H9 (cell line): ENCODE measurements around the gene PDE7B. TPM values are rescaled to one million over a fixed set of nuclear protein-coding genes. Genes with fewer than 3 reads are reported as not detected.

Source experiments
- DNase-seq: peaks from one replicate; pipeline ENCODE4 v3.0.0-alpha.2; 2017
- H2AFZ ChIP-seq: one replicate; pipeline ENCODE4 v1.6.1; 2013; ENCODE audit warnings: mild to moderate bottlenecking, low read length, control low read depth, moderate library complexity
- H2AK5ac ChIP-seq: 2 replicates; pipeline ENCODE4 v1.6.1; 2013; ENCODE audit warnings: low read length, control low read depth, mixed read lengths; ENCODE audit not compliant: insufficient read length
- H2BK120ac ChIP-seq: one replicate; pipeline ENCODE4 v1.6.1; 2013; ENCODE audit warnings: low read depth, mild to moderate bottlenecking, low read length, control low read depth, inconsistent platforms; ENCODE audit not compliant: poor library complexity, severe bottlenecking
- H2BK12ac ChIP-seq: 2 replicates; pipeline ENCODE4 v1.6.1; 2013; ENCODE audit warnings: low read length, control low read depth, mixed read lengths, low read depth; ENCODE audit not compliant: insufficient read length
- H2BK15ac ChIP-seq: 2 replicates; pipeline ENCODE4 v1.6.1; 2013; ENCODE audit warnings: low read depth, low read length, control low read depth
- H2BK20ac ChIP-seq: one replicate; pipeline ENCODE4 v1.6.1; 2013; ENCODE audit warnings: low read depth, mild to moderate bottlenecking, low read length, control low read depth, inconsistent platforms; ENCODE audit not compliant: poor library complexity, severe bottlenecking
- H2BK5ac ChIP-seq: 2 replicates; pipeline ENCODE4 v1.6.1; 2013; ENCODE audit warnings: low read length, control low read depth, mixed read lengths; ENCODE audit not compliant: insufficient read length
- H3K14ac ChIP-seq: 2 replicates; pipeline ENCODE4 v1.6.1; 2013; ENCODE audit warnings: low read length, control low read depth; ENCODE audit not compliant: insufficient read depth
- H3K18ac ChIP-seq: 2 replicates; pipeline ENCODE4 v1.6.1; 2013; ENCODE audit warnings: low read depth, mild to moderate bottlenecking, mixed read lengths, low read length, control low read depth; ENCODE audit not compliant: insufficient read length
- H3K23ac ChIP-seq: 2 replicates; pipeline ENCODE4 v1.6.1; 2013; ENCODE audit warnings: low read length, control low read depth, mixed read lengths, low read depth; ENCODE audit not compliant: insufficient read length
- H3K23me2 ChIP-seq: 2 replicates; pipeline ENCODE4 v1.6.1; 2013; ENCODE audit warnings: low read depth, mild to moderate bottlenecking, mixed read lengths, low read length, control low read depth; ENCODE audit not compliant: insufficient read length, poor library complexity, severe bottlenecking
- H3K27ac ChIP-seq: 2 replicates; pipeline ENCODE4 v1.5.1; 2013; ENCODE audit warnings: low read length, control low read depth, mixed read lengths, low read depth; ENCODE audit not compliant: insufficient read length
- H3K27me3 ChIP-seq: 2 replicates; pipeline ENCODE4 v1.6.1; 2013; ENCODE audit warnings: low read length, control low read depth, inconsistent platforms; ENCODE audit not compliant: insufficient read depth
- H3K4ac ChIP-seq: 2 replicates; pipeline ENCODE4 v1.6.1; 2013; ENCODE audit warnings: low read depth, mild to moderate bottlenecking, control low read depth, inconsistent platforms, low read length, moderate library complexity
- H3K4me1 ChIP-seq: 2 replicates; pipeline ENCODE4 v1.6.1; 2013; ENCODE audit warnings: low read length, control low read depth, inconsistent platforms; ENCODE audit not compliant: insufficient read depth
- H3K4me2 ChIP-seq: 2 replicates; pipeline ENCODE4 v1.6.1; 2013; ENCODE audit warnings: low read length, control low read depth, mixed read lengths; ENCODE audit not compliant: insufficient read length, insufficient read depth
- H3K56ac ChIP-seq: 2 replicates; pipeline ENCODE4 v1.6.1; 2013; ENCODE audit warnings: low read depth, mild to moderate bottlenecking, mixed read lengths, low read length, control low read depth; ENCODE audit not compliant: insufficient read length
- H3K79me1 ChIP-seq: 2 replicates; pipeline ENCODE4 v1.6.1; 2013; ENCODE audit warnings: low read depth, mild to moderate bottlenecking, moderate library complexity, low read length, control low read depth, inconsistent platforms; ENCODE audit not compliant: insufficient read depth, poor library complexity, severe bottlenecking
- H3K79me2 ChIP-seq: 2 replicates; pipeline ENCODE4 v1.6.1; 2013; ENCODE audit warnings: low read length, control low read depth, inconsistent platforms; ENCODE audit not compliant: insufficient read depth
- H3K9ac ChIP-seq: 2 replicates; pipeline ENCODE4 v1.6.1; 2013; ENCODE audit warnings: low read length, control low read depth, mixed read lengths; ENCODE audit not compliant: insufficient read length; ENCODE audit errors: extremely low read depth
- H3K9me3 ChIP-seq: one replicate; pipeline ENCODE4 v1.6.1; 2013; ENCODE audit warnings: low read depth, low read length, inconsistent platforms; ENCODE audit not compliant: control insufficient read depth
- H3T11ph ChIP-seq: one replicate; pipeline ENCODE4 v1.6.1; 2013; ENCODE audit warnings: mild to moderate bottlenecking, low read length, control low read depth, inconsistent platforms
- H4K20me1 ChIP-seq: one replicate; pipeline ENCODE4 v1.6.1; 2013; ENCODE audit not compliant: control insufficient read depth, insufficient read length, insufficient read depth
- H4K5ac ChIP-seq: 2 replicates; pipeline ENCODE4 v1.6.1; 2013; ENCODE audit warnings: low read depth, mild to moderate bottlenecking, mixed read lengths, low read length, control low read depth; ENCODE audit not compliant: insufficient read length
- H4K8ac ChIP-seq: replicated peaks from 2 replicates; pipeline ENCODE4 v1.6.1; 2013; ENCODE audit warnings: low read length, control low read depth, mixed read lengths, low read depth; ENCODE audit not compliant: insufficient read length
- H4K91ac ChIP-seq: 2 replicates; pipeline ENCODE4 v1.6.1; 2013; ENCODE audit warnings: low read depth, mild to moderate bottlenecking, moderate library complexity, mixed read lengths, low read length, control low read depth; ENCODE audit not compliant: insufficient read length
- H3K27ac Mint-ChIP-seq, 3 experiments: 2 replicates in 2 of 3; 3 replicates in 1 of 3; pipeline ENCODE4 v1.8.0; 2020 to 2021; ENCODE audit warnings: mixed read lengths in 3 of 3, mild to moderate bottlenecking in 1 of 3, moderate library complexity in 1 of 3
- H3K27me3 Mint-ChIP-seq: 2 replicates; pipeline ENCODE4 v1.8.0; 2021; ENCODE audit warnings: low read depth, mild to moderate bottlenecking, moderate library complexity, mixed read lengths
- H3K36me3 Mint-ChIP-seq, 3 experiments: 2 replicates in 2 of 3; 3 replicates in 1 of 3; pipeline ENCODE4 v1.8.0; 2020 to 2021; ENCODE audit warnings: low read depth in 3 of 3, mixed read lengths in 3 of 3; ENCODE audit not compliant: insufficient read depth in 1 of 3
- H3K4me1 Mint-ChIP-seq, 2 experiments: 2 replicates each; pipeline ENCODE4 v1.8.0; 2020; ENCODE audit warnings: mixed read lengths in 2 of 2
- H3K4me3 Mint-ChIP-seq, 2 experiments: 2 replicates in 1 of 2; 3 replicates in 1 of 2; pipeline ENCODE4 v1.8.0; 2020 to 2021; ENCODE audit warnings: mild to moderate bottlenecking in 2 of 2, mixed read lengths in 2 of 2, moderate library complexity in 1 of 2
- H3K9me3 Mint-ChIP-seq, 2 experiments: 2 replicates in 1 of 2; 3 replicates in 1 of 2; pipeline ENCODE4 v1.8.0; 2020; ENCODE audit warnings: mild to moderate bottlenecking in 2 of 2, mixed read lengths in 2 of 2, moderate library complexity in 1 of 2
- WGBS: extraction: QIAGEN DNeasy Blood & Tissue Kit; methylation state at CpG from one replicate; pipeline ENCODE4 v1.1.7; 2013; ENCODE audit warnings: missing lambda C conversion rate, low lambda C conversion rate, mixed read lengths; ENCODE audit not compliant: insufficient read length; ENCODE audit errors: extremely low coverage; 5-methylcytosine and 5-hydroxymethylcytosine counted together
- total RNA-seq: library from RNA; stranded (reverse); gene quantifications from 2 replicates; pipeline ENCODE4 v1.2.1, GENCODE V29; 2021
- TF ChIP-seq, protein P1 (sequence below): fragments of 200-600 bp; sonication (generic); conservative IDR thresholded peaks from 3 replicates; pipeline ENCODE4 v1.8.0; 2021; ENCODE audit warnings: antibody characterized with exemption, mild to moderate bottlenecking

The PDE7B gene
- total RNA-seq, 1 experiment from 2014 or later = not detected

DNA sequence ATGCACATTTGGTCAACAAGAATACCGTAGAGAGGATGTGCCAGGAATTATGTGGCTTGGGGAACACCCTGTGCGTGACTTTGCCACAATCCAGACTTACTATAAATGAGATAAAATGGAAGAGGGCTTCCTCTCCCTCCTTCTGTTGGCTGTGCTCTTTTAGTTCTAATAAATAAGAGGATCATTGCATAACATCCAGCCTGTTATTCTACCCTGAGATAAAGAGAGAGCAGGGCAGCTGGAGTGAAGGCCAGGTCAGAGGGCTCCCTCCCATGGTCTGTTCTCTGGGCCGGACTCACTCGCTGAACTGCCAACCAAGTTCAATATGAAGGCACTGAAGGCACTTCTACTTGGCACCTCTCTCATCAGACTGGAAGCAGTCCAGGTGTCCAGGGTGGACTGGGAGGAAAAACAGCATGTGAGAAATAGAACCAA, 306.9 kb downstream of the PDE7B start:
- Histone ChIP-seq H4K91ac (no peak overlapping the region), H3K23me2 (no peaks in the 10 kb centered on the region), H4K20me1 (no peaks in the 10 kb centered on the region), H3K18ac (no peak overlapping the region), H3K23ac (no peak overlapping the region), H3T11ph (no peak overlapping the region), H2BK15ac (no peak overlapping the region), H3K27ac (no peak overlapping the region), H2AFZ (no peak overlapping the region), H3K4ac (no peak overlapping the region), H2BK120ac (no peak overlapping the region), H3K56ac (no peak overlapping the region), H3K79me2 (no peaks in the 10 kb centered on the region), H3K9me3 (no peaks in the 10 kb centered on the region), H4K5ac (no peak overlapping the region), H2BK20ac (no peak overlapping the region), H2BK5ac (no peak overlapping the region), H4K8ac (no peak overlapping the region), H3K79me1 (no peaks in the 10 kb centered on the region), H3K14ac (no peak overlapping the region), H3K4me1 (no peaks in the 10 kb centered on the region), H3K9ac (no peak overlapping the region), H3K27me3 (no peaks in the 10 kb centered on the region), H3K4me2 (no peak overlapping the region), H2BK12ac (no peak overlapping the region), H2AK5ac (no peak overlapping the region)
- H3K4me3 Mint-ChIP-seq = no peak overlapping the region
- H3K27me3 Mint-ChIP-seq = no peaks in the 10 kb centered on the region
- TF ChIP-seq, protein P1, sequence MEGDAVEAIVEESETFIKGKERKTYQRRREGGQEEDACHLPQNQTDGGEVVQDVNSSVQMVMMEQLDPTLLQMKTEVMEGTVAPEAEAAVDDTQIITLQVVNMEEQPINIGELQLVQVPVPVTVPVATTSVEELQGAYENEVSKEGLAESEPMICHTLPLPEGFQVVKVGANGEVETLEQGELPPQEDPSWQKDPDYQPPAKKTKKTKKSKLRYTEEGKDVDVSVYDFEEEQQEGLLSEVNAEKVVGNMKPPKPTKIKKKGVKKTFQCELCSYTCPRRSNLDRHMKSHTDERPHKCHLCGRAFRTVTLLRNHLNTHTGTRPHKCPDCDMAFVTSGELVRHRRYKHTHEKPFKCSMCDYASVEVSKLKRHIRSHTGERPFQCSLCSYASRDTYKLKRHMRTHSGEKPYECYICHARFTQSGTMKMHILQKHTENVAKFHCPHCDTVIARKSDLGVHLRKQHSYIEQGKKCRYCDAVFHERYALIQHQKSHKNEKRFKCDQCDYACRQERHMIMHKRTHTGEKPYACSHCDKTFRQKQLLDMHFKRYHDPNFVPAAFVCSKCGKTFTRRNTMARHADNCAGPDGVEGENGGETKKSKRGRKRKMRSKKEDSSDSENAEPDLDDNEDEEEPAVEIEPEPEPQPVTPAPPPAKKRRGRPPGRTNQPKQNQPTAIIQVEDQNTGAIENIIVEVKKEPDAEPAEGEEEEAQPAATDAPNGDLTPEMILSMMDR = no peak
- DNase-seq = no peak
- H3K27ac Mint-ChIP-seq = no peak overlapping the region
- no peaks in the 10 kb centered on the region for H3K4me1 Mint-ChIP-seq
- peaks cover 0 to 5% of the 10 kb centered on the region in 2 experiments; a peak in 2 of 5 replicates for H3K9me3 Mint-ChIP-seq
- H3K36me3 Mint-ChIP-seq = no peaks in the 10 kb centered on the region
- no CpG with 5 or more reads among the region's 4 CpGs for WGBS
